GM19193 (cell line): Measurements from ENCODE around the gene RCAN2.

ENCODE experiments used
- POLR2A ChIP-seq: IDR thresholded peaks from 4 replicates; pipeline ENCODE4 v1.6.1; 2011; ENCODE audit not compliant: insufficient read depth, insufficient read length; ENCODE audit errors: extremely low read depth

RCAN2 gene

GRCh38 chr6:46219661-46220060 lies 271.6 kb downstream of the RCAN2 start:
- TF ChIP-seq POLR2A, result no peak

- no peak for TF ChIP-seq POLR2A
These were observed 272.8 kb downstream of the RCAN2 start for GRCh38 chr6:46218457-46218856.

GRCh38 chr6:46217671-46218131 lies 273.5 kb downstream of the RCAN2 start:
- TF ChIP-seq POLR2A, result no peak

GRCh38 chr6:46216879-46217278 lies 274.4 kb downstream of the RCAN2 start:
- no peak for TF ChIP-seq POLR2A

- TF ChIP-seq POLR2A, result no peak
These were observed 275.5 kb downstream of the RCAN2 start for GRCh38 chr6:46215777-46216176.

- TF ChIP-seq POLR2A, result no peak
These were observed 276.0 kb downstream of the RCAN2 start for GRCh38 chr6:46215213-46215612.

- no peak for TF ChIP-seq POLR2A
These were observed 279.3 kb downstream of the RCAN2 start for GRCh38 chr6:46211917-46212316.

- TF ChIP-seq POLR2A, result no peak
These were observed 281.0 kb downstream of the RCAN2 start for GRCh38 chr6:46210294-46210693.

- TF ChIP-seq POLR2A, result no peak
These were observed 282.9 kb downstream of the RCAN2 start for GRCh38 chr6:46208303-46208702.

- TF ChIP-seq POLR2A, result no peak
These were observed 284.1 kb downstream of the RCAN2 start for GRCh38 chr6:46207174-46207573.

GRCh38 chr6:46204880-46205650 lies 286.2 kb downstream of the RCAN2 start:
- TF ChIP-seq POLR2A, result no peak

GRCh38 chr6:46203391-46204177 lies 287.7 kb downstream of the RCAN2 start:
- TF ChIP-seq POLR2A, result no peak

GRCh38 chr6:46201702-46202101 lies 289.5 kb downstream of the RCAN2 start:
- no peak for TF ChIP-seq POLR2A

- no peak for TF ChIP-seq POLR2A
These were observed 291.9 kb downstream of the RCAN2 start for GRCh38 chr6:46199387-46199786.

GRCh38 chr6:46191961-46192360 lies 299.3 kb downstream of the RCAN2 start:
- no peak for TF ChIP-seq POLR2A

GRCh38 chr6:46190889-46191288 lies 300.4 kb downstream of the RCAN2 start:
- no peak for TF ChIP-seq POLR2A
